GM12878 (cell line): ENCODE data around the gene ABCB4. TPM values are rescaled to one million over a fixed set of nuclear protein-coding genes. Genes with fewer than 3 reads are reported as not detected.
A peak's percentile ranks its signal among the peaks of the same experiment; 100 is the strongest.

Experiments used
- ATAC-seq: fragments of 200-7000 bp; cut with Tn5 transposase; 3 replicates; pipeline ENCODE4 v1.9.1; 2020; ENCODE audit warnings: mild to moderate bottlenecking, moderate library complexity
- BruUV-seq: library from RNA; stranded (reverse); fragments of 400-500 nt; replicated peaks from 2 replicates; lab custom pipeline; 2021; lab: Mats Ljungman, UMichigan
- CTCF ChIA-PET: fragments of 300-600 bp; sonication (Branson Sonifier 250); formaldehyde crosslinking; extraction: SDS; loops from one replicate; lab custom pipeline; 2021; ENCODE audit warnings: inconsistent platforms; lab: Yijun Ruan, JAX
- POLR2A ChIA-PET: fragments of 350-600 bp; formaldehyde crosslinking; extraction: SDS; loops from one replicate; lab custom pipeline; 2021; ENCODE audit warnings: inconsistent platforms; lab: Charles Lee
- RAD21 ChIA-PET: fragments of 300-600 bp; sonication (Branson Sonifier 250); formaldehyde crosslinking; loops from one replicate; lab custom pipeline; 2023; ENCODE audit warnings: antibody characterized with exemption; ENCODE audit not compliant: unreplicated experiment; lab: Charles Lee
- SMC1A ChIA-PET: fragments of 300-600 bp; sonication (Branson Sonifier 250); formaldehyde crosslinking; loops from one replicate; lab custom pipeline; 2023; ENCODE audit not compliant: unreplicated experiment, uncharacterized antibody; lab: Charles Lee
- DNase-seq: peaks from one replicate; pipeline ENCODE4 v3.0.0-alpha.2; 2011; ENCODE audit warnings: low read depth, low spot score
- FAIRE-seq: peaks from 3 replicates; lab custom pipeline; 2011; peaks lifted over from hg19 to GRCh38; lab: Jason Lieb, UNC
- H2AFZ ChIP-seq: 2 replicates; pipeline ENCODE4 v1.6.0; 2011; ENCODE audit warnings: low read depth, low read length, control low read depth; ENCODE audit not compliant: control insufficient read depth
- H3K27ac ChIP-seq: 2 replicates; pipeline ENCODE4 v1.5.1; 2011; ENCODE audit warnings: control low read depth; ENCODE audit not compliant: control insufficient read depth, insufficient read depth
- H3K27me3 ChIP-seq, 2 experiments: replicated peaks in 1 of 2; 2 replicates each; pipeline versions ENCODE4 v1.6.0 to v1.6.1; 2011; ENCODE audit warnings: low read length in 1 of 2; ENCODE audit not compliant: control insufficient read depth in 2 of 2, insufficient read depth in 2 of 2
- H3K36me3 ChIP-seq, 2 experiments: 2 replicates each; pipeline ENCODE4 v1.5.1; 2011; ENCODE audit warnings: low read length in 1 of 2; ENCODE audit not compliant: control insufficient read depth in 2 of 2, insufficient read depth in 2 of 2
- H3K4me1 ChIP-seq: 2 replicates; pipeline ENCODE4 v1.6.1; 2011; ENCODE audit warnings: mild to moderate bottlenecking, low read length, moderate library complexity, mixed read lengths; ENCODE audit not compliant: control insufficient read depth, insufficient read depth
- H3K4me2 ChIP-seq: 2 replicates; pipeline ENCODE4 v1.6.0; 2011; ENCODE audit warnings: control low read depth; ENCODE audit not compliant: control insufficient read depth, insufficient read depth
- H3K4me3 ChIP-seq: fragments of 200-600 bp; sonication (generic); 2 replicates; pipeline ENCODE4 v1.5.1; 2016
- H3K79me2 ChIP-seq: 2 replicates; pipeline ENCODE4 v1.6.0; 2011; ENCODE audit warnings: low read length; ENCODE audit not compliant: control insufficient read depth, insufficient read depth
- H3K9ac ChIP-seq: 2 replicates; pipeline ENCODE4 v1.8.0; 2011; ENCODE audit warnings: low read length, control low read depth, mixed read lengths; ENCODE audit not compliant: control insufficient read depth, insufficient read depth
- H3K9me3 ChIP-seq: replicated peaks from 3 replicates; pipeline ENCODE4 v1.5.1; 2011; ENCODE audit warnings: mild to moderate bottlenecking, low read length; ENCODE audit not compliant: control insufficient read depth, insufficient read depth
- H4K20me1 ChIP-seq: 2 replicates; pipeline ENCODE4 v1.6.0; 2011; ENCODE audit not compliant: control insufficient read depth, insufficient read depth
- ASH2L ChIP-seq: fragments of 300-600, 200-600 bp; sonication (generic); IDR thresholded peaks from 2 replicates; pipeline ENCODE4 v1.6.1; 2017; ENCODE audit warnings: low read depth, mild to moderate bottlenecking, borderline replicate concordance
- BHLHE40 ChIP-seq, 2 experiments: fragments of 450-650 bp in 1 of 2; IDR thresholded peaks; 2 replicates each; pipeline ENCODE4 v1.6.1; 2011 to 2017; ENCODE audit warnings: low read depth in 2 of 2, borderline replicate concordance in 1 of 2, improper control_type of control experiment in 1 of 2, low read length in 1 of 2, mild to moderate bottlenecking in 1 of 2
- BMI1 ChIP-seq: fragments of 450-650 bp; IDR thresholded peaks from 2 replicates; pipeline ENCODE4 v1.6.1; 2016; ENCODE audit warnings: mild to moderate bottlenecking, moderate library complexity, borderline replicate concordance
- HCFC1 ChIP-seq: fragments of 150-350 bp; IDR thresholded peaks from 2 replicates; pipeline ENCODE4 v1.6.1; 2014; ENCODE audit warnings: low read length
- IKZF2 ChIP-seq, 2 experiments: fragments of 450-650 bp; IDR thresholded peaks; 2 replicates each; pipeline ENCODE4 v1.6.1; 2017; ENCODE audit warnings: mild to moderate bottlenecking in 2 of 2, moderate library complexity in 2 of 2
- KDM1A ChIP-seq: fragments of 200-600 bp; sonication (generic); IDR thresholded peaks from 2 replicates; pipeline ENCODE4 v1.6.1; 2016; ENCODE audit warnings: borderline replicate concordance
- NRF1 ChIP-seq: conservative IDR thresholded peaks from 2 replicates; pipeline ENCODE4 v1.6.1; 2011; ENCODE audit warnings: mild to moderate bottlenecking, low read depth, low read length, improper control_type of control experiment
- POU2F2 ChIP-seq: IDR thresholded peaks from 3 replicates; pipeline ENCODE4 v1.6.1; 2011; ENCODE audit warnings: low read depth, mild to moderate bottlenecking, low read length, borderline replicate concordance
- RUNX3 ChIP-seq: IDR thresholded peaks from 2 replicates; pipeline ENCODE4 v1.6.1; 2012; ENCODE audit warnings: low read length, inconsistent platforms
- SPI1 ChIP-seq: IDR thresholded peaks from 2 replicates; pipeline ENCODE4 v1.6.1; 2011; ENCODE audit warnings: low read depth, mild to moderate bottlenecking, low read length, moderate library complexity, borderline replicate concordance; ENCODE audit not compliant: insufficient read depth
- in situ Hi-C: fragments of 300-500 bp; cut with MboI; formaldehyde crosslinking; loops from 9 replicates; pipeline ENCODE4 v1.14.3; 2018; ENCODE audit warnings: mixed read lengths
- intact Hi-C: fragments of 100-400 bp; cut with micrococcal nuclease; formaldehyde crosslinking; loops from one replicate; pipeline ENCODE4 v1.14.2; 2022; ENCODE audit not compliant: unreplicated experiment
- polyA plus RNA-seq, 11 experiments: library from polyadenylated mRNA; depleted of rRNA in 4 of 11; unstranded in 6 of 11; stranded (reverse) in 5 of 11; fragments of >200 nt; fragmentation: Nextera tagmentation in 4 of 11; fragmentation: Illumina TruSeq in 1 of 11; extraction: Ambion mirVana in 4 of 11; extraction: Trizol in 1 of 11; gene quantifications; 1 replicate in 1 of 11; 2 replicates in 10 of 11; pipeline versions ENCODE4 v1.2.1 to v1.2.3, GENCODE V29; 2011 to 2016; ENCODE audit warnings: inconsistent platforms in 2 of 11, missing spikeins in 2 of 11, low read depth in 1 of 11
- total RNA-seq, 4 experiments: library from RNA; depleted of rRNA in 3 of 4; stranded (reverse); fragments of >200 nt in 3 of 4; fragmentation: Illumina TruSeq in 1 of 4; extraction: Trizol in 1 of 4; gene quantifications; 2 replicates each; pipeline versions ENCODE4 v1.2.1 to v1.2.3, GENCODE V29; 2013 to 2021

The ABCB4 gene
- total and polyA plus RNA-seq, 10 of the 15 experiments (the other 5 are each of a cell fraction or from before 2014, with no cell fraction given) = 1.9 to 8.3 (median 4.4) TPM

- peak; percentile 80 for TF ChIP-seq BMI1
- 0 out of 3 replicates have a peak, but pooled peaks have one; percentile 47 for TF ChIP-seq POU2F2
- peak in 1 of 2 experiments; percentile 56; a peak in 1 of 4 replicates for TF ChIP-seq BHLHE40 (IDR thresholded peaks at IDR 0.05; ENCODE audit: borderline replicate concordance in 1 of 2, low read depth in 2 of 2, low read length in 1 of 2)
- TF ChIP-seq KDM1A = no peak
- TF ChIP-seq SPI1 = peak; percentile 98
These were observed 29.6 kb downstream of the ABCB4 start (continued) for GRCh38 chr7:87445897-87446296.

- no peaks in the 10 kb centered on the region for H3K27me3 ChIP-seq
- H3K9me3 ChIP-seq = no peaks in the 10 kb centered on the region
- BruUV-seq = no TSS peak
- FAIRE-seq = no peak
- intact Hi-C loops (no loop called here), in situ Hi-C loops (no loop called here)
- RAD21 ChIA-PET = interaction anchor here (0.8 kb wide), 1 partner anchor 187 kb away, joined by 3 read pairs; no protein-coding TSS in a partner anchor
- H4K20me1 ChIP-seq = no peaks in the 10 kb centered on the region
- POLR2A ChIA-PET = no interaction called here
- H3K36me3 ChIP-seq = no peaks in the 10 kb centered on the region
- H3K4me2 ChIP-seq = no peak overlapping the region
- H2AFZ ChIP-seq = no peak overlapping the region
- H3K4me1 ChIP-seq = no peaks in the 10 kb centered on the region
- TF ChIP-seq BHLHE40 (IDR thresholded peaks at IDR 0.05; ENCODE audit: borderline replicate concordance in 1 of 2, low read depth in 2 of 2, low read length in 1 of 2) (no peak), ASH2L (no peak), HCFC1 (no peak), RUNX3 (peak; percentile 53; the same call in 1 of the 2 replicates), IKZF2 (IDR thresholded peaks at IDR 0.05) (0 out of 4 replicates have a peak, but pooled peaks of 1 of the 2 experiments have one; percentile 16), NRF1 (no peak)
- CTCF ChIA-PET = no interaction called here
- no peaks in the 10 kb centered on the region for H3K79me2 ChIP-seq
- SMC1A ChIA-PET = interaction anchor here (0.6 to 2.0 kb wide), 4 partner anchors 8 to 843 kb away, joined by 3 to 8 read pairs (median 3); no protein-coding TSS in a partner anchor
- no peak for DNase-seq
- no peak overlapping the region for H3K27ac ChIP-seq
- peak; percentile 57 for ATAC-seq
- no peak overlapping the region for H3K4me3 ChIP-seq
- no peak overlapping the region for H3K9ac ChIP-seq
These were observed 39.9 kb downstream of the ABCB4 start for GRCh38 chr7:87435546-87435945.
